OCI-LY7 (cell line): ENCODE measurements around the gene COL13A1. TPM values are rescaled to one million over a fixed set of nuclear protein-coding genes. Genes with fewer than 3 reads are reported as not detected.

ENCODE experiments used
- BruUV-seq: library from RNA; stranded (reverse); fragments of 400-500 nt; replicated peaks from 2 replicates; lab custom pipeline; 2021; lab: Mats Ljungman, UMichigan
- CTCF ChIA-PET: fragments of 300-600 bp; sonication (Branson Sonifier 250); formaldehyde crosslinking; loops from one replicate; lab custom pipeline; 2022; ENCODE audit warnings: antibody characterized with exemption; ENCODE audit not compliant: unreplicated experiment; lab: Charles Lee
- POLR2A ChIA-PET: fragments of 300-600 bp; sonication (Branson Sonifier 250); formaldehyde crosslinking; loops from one replicate; lab custom pipeline; 2022; ENCODE audit warnings: antibody characterized with exemption; lab: Charles Lee
- DNase-seq: peaks from one replicate; pipeline ENCODE4 v3.0.0-alpha.2; 2015; ENCODE audit warnings: low spot score
- H2AFZ ChIP-seq: fragments of 200-600 bp; sonication (generic), shearing (Covaris generic); 2 replicates; pipeline ENCODE4 v1.6.1; 2014; ENCODE audit warnings: mild to moderate bottlenecking, antibody characterized with exemption, low read length, moderate library complexity
- H3K27ac ChIP-seq: fragments of 200-600 bp; sonication (generic); 2 replicates; pipeline ENCODE4 v1.5.1; 2014; ENCODE audit warnings: mixed run types, low read depth, mild to moderate bottlenecking, moderate library complexity, low read length, inconsistent platforms; ENCODE audit not compliant: poor library complexity, severe bottlenecking
- H3K36me3 ChIP-seq: fragments of 200-600 bp; sonication (generic); 2 replicates; pipeline ENCODE4 v1.6.1; 2014; ENCODE audit warnings: mild to moderate bottlenecking, antibody characterized with exemption, low read length, moderate library complexity, mixed read lengths; ENCODE audit not compliant: insufficient read depth
- H3K4me1 ChIP-seq: fragments of 200-600 bp; sonication (generic); 2 replicates; pipeline ENCODE4 v1.5.1; 2014; ENCODE audit warnings: mild to moderate bottlenecking, low read length; ENCODE audit not compliant: insufficient read depth, poor library complexity, severe bottlenecking
- H3K4me2 ChIP-seq: fragments of 200-600 bp; sonication (generic); 2 replicates; pipeline ENCODE4 v1.6.1; 2014; ENCODE audit warnings: mild to moderate bottlenecking, low read length
- H3K4me3 ChIP-seq: fragments of 200-600 bp; sonication (generic); 2 replicates; pipeline ENCODE4 v1.5.1; 2014; ENCODE audit warnings: mild to moderate bottlenecking, low read depth, low read length; ENCODE audit not compliant: poor library complexity, severe bottlenecking
- H3K79me2 ChIP-seq: fragments of 200-600 bp; sonication (generic); 2 replicates; pipeline ENCODE4 v1.6.1; 2016; ENCODE audit warnings: low read depth, mild to moderate bottlenecking, low read length, moderate library complexity, mixed read lengths; ENCODE audit not compliant: insufficient read depth
- H3K9me2 ChIP-seq: fragments of 200-600 bp; sonication (generic); 2 replicates; pipeline ENCODE4 v1.6.1; 2016; ENCODE audit warnings: mild to moderate bottlenecking, low read length, mixed read lengths; ENCODE audit not compliant: insufficient read depth
- H3K9me3 ChIP-seq: fragments of 200-600 bp; sonication (generic); 2 replicates; pipeline ENCODE4 v1.6.1; 2014; ENCODE audit warnings: mild to moderate bottlenecking, mixed run types, low read length, mixed read lengths
- H4K20me1 ChIP-seq: fragments of 200-600 bp; sonication (generic); 2 replicates; pipeline ENCODE4 v1.6.1; 2014; ENCODE audit warnings: mild to moderate bottlenecking, antibody characterized with exemption, low read length, moderate library complexity, mixed read lengths; ENCODE audit not compliant: insufficient read depth
- EZH2phosphoT487 ChIP-seq: fragments of 200-600 bp; sonication (generic); IDR thresholded peaks from 2 replicates; pipeline ENCODE4 v1.6.1; 2018; ENCODE audit warnings: low read depth, borderline replicate concordance, mild to moderate bottlenecking, mixed run types, antibody characterized with exemption, low read length, moderate library complexity, mixed read lengths
- intact Hi-C: fragments of 100-400 bp; cut with micrococcal nuclease; formaldehyde crosslinking; loops from one replicate; pipeline ENCODE4 v1.10.0; 2022; ENCODE audit not compliant: unreplicated experiment
- total RNA-seq, 2 experiments: library from RNA; depleted of rRNA in 1 of 2; stranded (reverse); fragments of >200 nt in 1 of 2; shearing (Covaris generic) in 1 of 2; gene quantifications; 2 replicates each; pipeline ENCODE4 v1.2.3, GENCODE V29; 2014 to 2022
- TF ChIP-seq, protein P1 (sequence below): fragments of 200-600 bp; sonication (generic); conservative IDR thresholded peaks from 2 replicates; pipeline ENCODE4 v1.5.1; 2014; ENCODE audit warnings: mild to moderate bottlenecking, antibody characterized with exemption, low read length, moderate library complexity, mixed read lengths

Gene COL13A1
- total RNA-seq, 2 experiments from 2014 or later: 0.06 TPM; not detected in 1

DNA sequence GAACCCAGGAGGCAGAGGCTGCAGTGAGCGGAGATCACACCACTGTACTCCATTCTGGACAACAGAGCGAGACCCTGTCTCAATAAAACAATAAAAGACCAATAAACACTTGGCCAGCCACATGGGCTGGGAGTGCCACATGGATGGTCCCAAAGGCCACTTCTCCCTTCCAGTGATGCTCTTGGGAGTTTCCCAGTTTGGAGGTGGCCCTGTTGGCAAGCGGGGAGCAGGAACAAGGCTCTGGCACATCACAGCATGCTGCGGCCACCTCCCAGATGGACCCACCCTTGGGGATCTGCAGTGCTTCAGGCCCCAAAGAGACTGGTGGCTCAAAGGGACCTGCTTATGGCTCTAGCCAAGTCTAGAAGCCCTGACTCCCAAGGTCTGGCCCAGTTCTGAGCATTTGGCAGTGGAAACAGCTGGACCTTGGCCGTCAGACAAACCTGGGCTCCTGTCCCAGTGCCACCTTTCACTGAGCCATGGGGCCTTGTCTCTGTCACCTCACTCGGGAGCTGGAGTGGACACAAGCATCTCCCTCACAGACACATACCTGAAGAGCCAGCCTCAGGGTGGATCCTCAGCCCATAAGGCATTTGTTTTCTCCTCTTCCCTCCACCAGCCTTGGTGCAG is 91.7 kb downstream of the COL13A1 start:
- no peaks in the 10 kb centered on the region for H3K9me3 ChIP-seq
- H3K4me2 ChIP-seq: no peak overlapping the region
- H3K79me2 ChIP-seq: no peaks in the 10 kb centered on the region
- H3K27ac ChIP-seq: no peak overlapping the region
- TF ChIP-seq, protein P1, sequence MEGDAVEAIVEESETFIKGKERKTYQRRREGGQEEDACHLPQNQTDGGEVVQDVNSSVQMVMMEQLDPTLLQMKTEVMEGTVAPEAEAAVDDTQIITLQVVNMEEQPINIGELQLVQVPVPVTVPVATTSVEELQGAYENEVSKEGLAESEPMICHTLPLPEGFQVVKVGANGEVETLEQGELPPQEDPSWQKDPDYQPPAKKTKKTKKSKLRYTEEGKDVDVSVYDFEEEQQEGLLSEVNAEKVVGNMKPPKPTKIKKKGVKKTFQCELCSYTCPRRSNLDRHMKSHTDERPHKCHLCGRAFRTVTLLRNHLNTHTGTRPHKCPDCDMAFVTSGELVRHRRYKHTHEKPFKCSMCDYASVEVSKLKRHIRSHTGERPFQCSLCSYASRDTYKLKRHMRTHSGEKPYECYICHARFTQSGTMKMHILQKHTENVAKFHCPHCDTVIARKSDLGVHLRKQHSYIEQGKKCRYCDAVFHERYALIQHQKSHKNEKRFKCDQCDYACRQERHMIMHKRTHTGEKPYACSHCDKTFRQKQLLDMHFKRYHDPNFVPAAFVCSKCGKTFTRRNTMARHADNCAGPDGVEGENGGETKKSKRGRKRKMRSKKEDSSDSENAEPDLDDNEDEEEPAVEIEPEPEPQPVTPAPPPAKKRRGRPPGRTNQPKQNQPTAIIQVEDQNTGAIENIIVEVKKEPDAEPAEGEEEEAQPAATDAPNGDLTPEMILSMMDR: no peak
- no peak for TF ChIP-seq EZH2phosphoT487
- no TSS peak for BruUV-seq
- H3K9me2 ChIP-seq: no peaks in the 10 kb centered on the region
- no peaks in the 10 kb centered on the region for H4K20me1 ChIP-seq
- no peak overlapping the region for H3K4me3 ChIP-seq
- ChIA-PET POLR2A (no interaction called here), CTCF (no interaction called here)
- no peak for DNase-seq
- no peaks in the 10 kb centered on the region for H3K4me1 ChIP-seq
- intact Hi-C loops: no loop called here
- H3K36me3 ChIP-seq: no peaks in the 10 kb centered on the region
- no peak overlapping the region for H2AFZ ChIP-seq

DNA sequence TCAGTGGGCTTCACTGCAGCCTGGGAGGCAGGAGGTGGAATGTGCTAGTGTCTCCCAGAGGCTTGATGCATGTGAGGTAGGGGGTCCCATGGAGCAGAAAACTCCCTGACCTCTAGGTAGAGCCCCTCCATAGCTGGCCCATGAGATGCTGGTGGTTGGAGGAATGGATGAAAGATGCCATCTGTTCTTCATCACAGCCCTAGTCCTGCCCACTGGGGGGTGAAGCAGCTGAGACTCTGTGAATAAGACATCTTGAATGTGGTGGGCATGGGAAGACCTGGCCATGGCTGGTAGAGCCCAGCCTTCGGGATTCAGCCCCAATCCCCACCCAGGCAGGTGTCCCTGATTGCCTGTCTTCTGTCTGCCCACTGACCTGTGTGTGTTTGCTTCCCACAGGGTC is 92.5 kb downstream of the COL13A1 start:
- no peaks in the 10 kb centered on the region for H3K79me2 ChIP-seq
- no peak overlapping the region for H3K27ac ChIP-seq
- POLR2A ChIA-PET: no interaction called here
- H3K4me2 ChIP-seq: no peak overlapping the region
- no peaks in the 10 kb centered on the region for H3K36me3 ChIP-seq
- no peak for DNase-seq
- BruUV-seq: no TSS peak
- H3K9me3 ChIP-seq: no peaks in the 10 kb centered on the region
- no peak for TF ChIP-seq EZH2phosphoT487
- TF ChIP-seq, protein P1: no peak
- no peaks in the 10 kb centered on the region for H3K9me2 ChIP-seq
- CTCF ChIA-PET: no interaction called here
- H2AFZ ChIP-seq: no peak overlapping the region
- H3K4me1 ChIP-seq: no peaks in the 10 kb centered on the region
- H4K20me1 ChIP-seq: no peaks in the 10 kb centered on the region
- intact Hi-C loops: no loop called here
- no peak overlapping the region for H3K4me3 ChIP-seq

DNA sequence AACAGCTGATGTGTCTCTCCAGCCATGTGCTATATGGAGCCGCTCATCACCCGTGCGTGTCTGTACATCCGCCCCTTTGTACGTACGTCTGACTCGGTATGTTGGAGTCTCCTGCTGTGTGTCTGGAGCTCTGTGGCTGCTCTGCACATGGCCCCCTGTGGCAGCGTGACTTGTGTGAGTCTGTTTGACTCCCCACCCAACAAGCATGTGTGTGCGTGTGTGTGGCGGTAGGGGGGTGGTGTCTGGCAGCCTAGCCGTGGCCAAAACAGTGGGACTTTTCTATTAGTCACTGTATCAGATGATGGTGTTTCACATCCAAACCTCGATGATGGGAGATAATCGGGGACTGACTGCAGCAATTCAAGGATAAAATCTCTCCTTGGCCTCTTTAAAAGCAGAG is 94.1 kb downstream of the COL13A1 start:
- Histone ChIP-seq H3K79me2 (no peaks in the 10 kb centered on the region), H3K9me3 (no peaks in the 10 kb centered on the region), H3K27ac (no peak overlapping the region), H3K4me3 (no peak overlapping the region), H3K9me2 (no peaks in the 10 kb centered on the region), H3K4me2 (no peak overlapping the region), H3K4me1 (no peaks in the 10 kb centered on the region), H4K20me1 (no peaks in the 10 kb centered on the region), H3K36me3 (no peaks in the 10 kb centered on the region), H2AFZ (no peak overlapping the region)
- TF ChIP-seq, protein P1: no peak
- TF ChIP-seq EZH2phosphoT487: no peak
- no peak for DNase-seq
- intact Hi-C loops: no loop called here
- CTCF ChIA-PET: no interaction called here
- no TSS peak for BruUV-seq
- POLR2A ChIA-PET: no interaction called here
